ENCODE data around the gene RNF121. TPM values are rescaled to one million over a fixed set of nuclear protein-coding genes. Genes with fewer than 3 reads are reported as not detected.

The RNF121 gene
- total and polyA plus RNA-seq, 2 of the 8 experiments (the other 6 are each of a cell fraction or from before 2014, with no cell fraction given): 39.7 to 51.6 TPM

GRCh38 chr11:72000202-72000867, 71.5 kb downstream of the RNF121 start (continued):
- no peak for TF ChIP-seq BCL11A (IDR thresholded peaks at IDR 0.05; ENCODE audit: low read depth in 2 of 2, low read length in 2 of 2)
- no peak for TF ChIP-seq SAP30 (IDR thresholded peaks at IDR 0.05; ENCODE audit: insufficient read depth, insufficient replicate concordance, low read length)
- no peak for TF ChIP-seq KDM5A (IDR thresholded peaks at IDR 0.05; ENCODE audit: low read length)
- no peak for TF ChIP-seq CBX5 (IDR thresholded peaks at IDR 0.05; ENCODE audit: low read depth, low read length)
- TF ChIP-seq NRF1 (IDR thresholded peaks at IDR 0.05; ENCODE audit: low read depth, low read length): no peak

Measured in H1 (cell line).